HG02610 (cell line): Measurements from ENCODE around the gene TMEM117.

Experiments used
- ATAC-seq: cut with Tn5 transposase; IDR thresholded peaks from one replicate; pipeline ENCODE4 v1.9.1; 2021; ENCODE audit warnings: mild to moderate bottlenecking, moderate library complexity; ENCODE audit not compliant: unreplicated experiment

TMEM117 gene

DNA sequence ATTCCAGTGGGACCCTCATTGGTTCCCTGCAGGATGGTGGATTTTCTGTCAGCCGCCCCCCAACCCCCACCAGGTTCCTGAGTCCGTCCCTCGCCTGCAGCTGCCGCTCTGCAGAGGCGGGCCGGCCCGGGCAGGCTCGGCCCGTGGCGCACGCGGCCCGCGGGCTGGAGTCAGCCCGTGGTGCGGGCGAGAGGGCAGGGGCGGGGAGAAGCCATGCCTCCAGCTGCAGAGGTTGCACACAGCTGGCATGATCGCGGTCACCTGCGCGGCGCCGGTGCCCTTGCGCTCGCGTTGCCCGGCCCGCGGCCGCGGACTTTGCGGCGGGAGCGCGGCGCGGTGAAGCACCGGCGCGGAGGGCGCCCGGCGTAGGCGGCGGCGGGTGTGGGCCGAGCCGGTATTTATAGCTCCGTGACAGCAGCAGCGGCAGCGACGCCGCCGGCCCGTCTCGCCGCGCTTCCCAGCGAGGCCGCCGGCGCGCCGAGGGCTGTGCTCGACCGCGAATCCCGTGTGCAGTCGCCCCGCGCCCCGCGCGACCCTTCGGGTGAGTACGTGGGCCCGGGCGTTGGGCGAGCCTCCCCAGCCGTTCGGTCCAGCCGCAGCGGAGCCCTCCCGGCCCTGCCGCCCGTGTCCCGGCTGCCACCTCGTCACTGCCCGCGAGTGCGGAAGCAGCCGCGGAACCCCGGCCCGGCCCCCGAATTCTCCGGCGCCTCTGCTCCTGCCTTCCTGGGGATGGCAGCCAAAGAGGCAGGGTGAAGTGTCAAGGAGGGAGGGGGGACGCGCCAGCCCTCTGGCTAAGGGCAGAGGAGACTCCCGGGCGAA, at the start of gene TMEM117:
TSS of gene TMEM117 (plus strand) at position 426 of the 819 bp plus-strand sequence.
- peak; percentile 71 for ATAC-seq

DNA sequence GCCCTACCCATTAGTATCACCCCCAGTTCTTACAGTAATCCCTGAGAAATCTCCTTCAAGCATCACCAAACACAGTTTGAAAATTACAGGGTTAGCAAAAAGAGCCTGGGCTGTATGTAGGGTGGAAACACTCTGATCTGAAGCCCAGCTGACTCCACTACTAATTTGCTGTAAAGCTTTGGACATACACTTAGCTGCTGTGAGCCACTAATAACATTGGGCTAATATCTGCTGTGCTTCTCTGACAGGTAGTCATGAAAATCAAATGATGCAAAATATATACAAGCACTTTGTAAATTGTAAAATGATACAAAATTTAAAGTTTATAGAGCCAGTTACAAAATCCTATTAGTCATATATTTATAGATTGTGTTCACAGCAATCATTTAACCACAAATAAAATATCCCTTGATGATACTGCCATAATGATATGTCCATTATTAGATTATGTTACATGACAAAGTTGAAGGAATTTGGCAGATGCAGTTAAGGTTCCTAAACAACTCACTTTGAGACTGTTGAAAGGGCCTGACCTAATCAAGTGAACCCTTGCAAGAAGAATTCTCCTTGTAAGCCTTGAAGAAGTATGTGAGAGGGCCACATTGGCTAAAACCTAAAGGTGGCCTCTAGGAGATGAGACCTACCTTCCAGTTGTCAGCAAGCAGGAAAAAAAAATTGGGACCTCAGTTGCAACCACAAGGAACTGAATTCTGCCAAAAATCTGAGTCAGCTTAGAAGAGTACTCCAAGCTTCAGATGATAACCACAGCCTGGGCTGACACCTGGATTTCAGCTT, 48.8 kb upstream of the TMEM117 start:
- no peak for ATAC-seq

DNA sequence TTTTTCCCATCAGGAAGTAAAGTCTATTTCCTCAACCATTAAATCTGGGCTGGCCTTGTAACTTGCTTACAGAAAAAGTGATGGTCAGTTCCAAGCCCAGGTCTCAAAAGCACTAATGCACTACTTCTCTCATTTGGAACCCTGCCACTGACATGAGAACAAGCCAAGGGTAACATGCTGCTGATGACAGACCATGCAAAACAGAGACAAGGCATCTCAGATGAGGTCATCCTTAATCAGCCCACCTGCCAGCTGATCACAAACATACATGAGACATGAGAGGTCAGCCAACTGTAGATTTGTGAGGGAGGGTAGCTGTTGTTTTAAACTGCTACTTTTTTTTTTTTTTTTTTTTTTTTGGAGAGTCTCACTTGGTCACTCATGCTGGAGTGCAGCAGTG, 45.9 kb upstream of the TMEM117 start:
- ATAC-seq: no peak

DNA sequence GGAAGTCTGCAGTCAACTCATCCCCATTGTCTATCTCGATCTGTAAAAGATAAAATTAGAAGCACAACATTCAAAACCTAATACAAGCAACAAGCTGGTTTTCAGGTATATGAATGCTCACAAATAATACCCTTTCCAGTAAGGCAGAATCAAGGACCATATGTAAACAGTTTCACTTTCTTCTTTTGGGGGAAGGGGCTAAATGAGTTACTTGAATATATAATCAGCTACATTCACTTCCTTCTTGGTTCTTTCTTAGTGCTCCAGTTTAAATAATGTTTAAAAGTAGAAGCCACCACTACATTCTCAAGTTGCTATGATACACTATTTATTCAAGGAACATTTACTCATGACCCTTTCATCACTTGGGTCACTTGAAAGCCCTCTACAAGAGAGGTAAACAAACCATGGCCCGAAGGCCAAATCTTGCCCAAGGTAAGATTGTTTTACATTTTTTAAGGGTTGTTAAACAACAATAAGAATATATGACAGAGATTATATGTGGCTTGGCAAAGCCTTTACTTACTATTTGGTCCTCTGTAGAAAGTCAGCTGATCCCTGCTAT, 40.1 kb upstream of the TMEM117 start:
- ATAC-seq: no peak

DNA sequence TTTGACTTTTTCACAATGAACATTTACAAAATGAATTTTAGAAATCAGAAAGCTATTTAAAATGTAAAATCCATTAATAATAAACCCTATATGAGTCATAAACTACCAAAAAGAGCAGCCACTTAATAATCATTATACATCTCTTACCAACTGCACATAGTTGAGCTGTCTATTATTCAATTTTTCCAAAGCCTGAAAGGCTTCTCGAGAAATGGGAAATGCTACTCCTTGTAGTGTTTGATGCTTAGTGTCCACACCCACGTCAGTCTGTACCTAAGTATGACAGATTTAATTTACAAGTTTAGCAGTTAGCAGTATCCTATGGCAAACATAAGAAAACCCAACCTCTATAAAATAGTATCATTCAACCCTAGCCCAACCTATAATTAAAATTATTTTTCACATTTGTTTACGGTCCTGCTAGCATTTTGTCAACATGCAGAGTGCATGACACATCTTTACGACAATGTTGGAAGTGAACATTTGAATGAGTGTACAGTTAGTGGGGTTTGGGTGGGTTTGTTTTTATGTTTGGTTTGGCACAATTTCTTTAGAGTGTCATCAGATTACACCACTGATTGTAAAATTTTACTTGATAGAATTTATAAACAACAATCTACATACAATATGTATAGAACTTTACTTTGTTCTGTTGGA, 38.2 kb upstream of the TMEM117 start:
- no peak for ATAC-seq

DNA sequence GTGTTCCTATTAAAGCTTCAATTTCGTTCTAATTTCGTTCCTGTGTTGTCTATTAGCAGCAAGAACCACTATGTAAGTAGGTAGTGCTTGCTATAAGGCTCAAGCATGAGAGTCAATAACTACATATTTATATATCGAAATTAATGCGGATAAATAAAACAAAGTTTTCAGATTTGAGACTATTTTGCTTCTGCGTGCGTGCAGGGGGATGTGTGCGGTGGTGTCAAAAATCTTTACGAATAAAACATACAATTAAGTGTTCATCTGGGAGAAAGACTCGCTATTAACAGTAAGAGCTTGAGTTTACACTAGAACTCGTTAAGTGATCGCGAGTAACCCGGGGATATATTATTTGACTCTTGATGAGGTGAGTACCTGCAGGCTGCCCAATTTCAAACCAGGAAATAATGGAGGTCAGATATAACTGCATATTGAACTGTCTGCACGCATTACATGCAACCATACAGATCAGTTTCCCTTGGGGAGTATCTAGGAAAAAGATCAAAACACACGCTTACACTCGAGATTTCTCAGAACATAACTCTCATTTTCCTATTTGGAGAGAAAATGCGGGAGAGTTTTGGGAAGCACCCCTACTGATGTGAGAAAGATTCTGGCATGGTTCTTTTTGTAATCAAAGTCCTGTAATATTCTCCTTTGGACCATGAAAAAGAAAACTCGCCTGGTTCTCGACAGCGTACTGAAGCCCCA, 30.6 kb upstream of the TMEM117 start:
- ATAC-seq: no peak

DNA sequence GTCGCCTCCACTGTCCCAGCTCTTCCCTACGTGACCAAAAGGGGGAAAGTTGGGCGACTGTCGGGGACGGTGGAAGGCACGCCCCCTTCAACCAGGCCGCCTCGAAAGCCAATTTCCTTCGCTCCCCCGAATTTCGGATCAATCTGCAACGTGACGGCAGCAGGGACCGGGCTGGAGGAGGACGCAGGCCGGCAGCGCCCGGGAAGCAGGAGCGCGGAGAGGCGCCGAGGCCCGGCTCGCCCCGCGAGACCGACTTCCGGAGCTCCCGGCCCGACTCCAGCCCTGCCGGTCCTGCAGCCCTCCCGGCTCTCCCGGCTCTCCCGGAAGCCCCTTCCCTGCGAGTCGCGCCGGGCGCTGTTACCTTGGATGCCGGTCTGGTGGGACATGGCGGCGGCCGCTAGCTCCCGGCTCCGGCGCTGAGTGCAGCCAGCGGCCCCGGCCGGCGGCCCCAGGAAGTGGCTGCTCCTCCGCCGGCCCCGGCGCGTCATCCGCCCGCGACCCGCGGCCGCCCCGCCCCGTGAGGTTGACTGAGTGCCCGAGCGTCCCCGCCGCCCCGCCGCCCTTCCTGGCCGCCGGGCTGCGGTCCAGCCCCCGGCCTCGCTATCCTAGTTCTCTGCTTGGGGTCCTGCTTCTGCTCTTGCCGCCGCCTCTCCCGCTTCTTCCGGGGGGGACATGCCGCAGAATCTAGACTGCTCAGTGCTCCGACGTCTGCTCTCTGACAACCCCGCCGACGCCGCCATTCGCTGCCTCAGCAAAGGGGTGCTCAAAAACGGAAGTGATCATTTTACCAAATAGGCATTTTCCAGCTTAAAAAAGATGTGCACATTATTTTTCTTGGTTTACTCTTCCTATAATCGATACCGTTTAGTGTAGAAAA, 29.8 kb upstream of the TMEM117 start, which contains the start of gene TWF1:
TSS of gene TWF1 (minus strand) at position 458 of the 877 bp plus-strand sequence. CDS start at position 386, 72 bp downstream.
- peak; percentile 97 for ATAC-seq

DNA sequence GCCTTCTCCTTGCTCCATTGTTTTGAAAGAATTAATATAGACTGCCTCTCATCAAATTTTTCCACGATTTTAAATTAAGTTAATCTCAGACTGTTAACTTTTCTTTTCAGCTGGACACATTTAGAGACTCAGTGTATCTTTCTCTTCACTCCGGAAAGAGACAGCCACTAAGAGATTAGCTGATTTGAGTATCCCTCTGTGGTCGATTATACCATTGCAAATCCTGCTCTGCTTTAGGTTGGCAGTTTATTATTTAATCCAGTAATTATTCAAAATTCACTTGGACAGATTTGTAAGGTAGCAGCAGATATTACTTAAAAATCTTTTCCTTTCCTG, 29.2 kb upstream of the TMEM117 start:
- ATAC-seq: no peak

DNA sequence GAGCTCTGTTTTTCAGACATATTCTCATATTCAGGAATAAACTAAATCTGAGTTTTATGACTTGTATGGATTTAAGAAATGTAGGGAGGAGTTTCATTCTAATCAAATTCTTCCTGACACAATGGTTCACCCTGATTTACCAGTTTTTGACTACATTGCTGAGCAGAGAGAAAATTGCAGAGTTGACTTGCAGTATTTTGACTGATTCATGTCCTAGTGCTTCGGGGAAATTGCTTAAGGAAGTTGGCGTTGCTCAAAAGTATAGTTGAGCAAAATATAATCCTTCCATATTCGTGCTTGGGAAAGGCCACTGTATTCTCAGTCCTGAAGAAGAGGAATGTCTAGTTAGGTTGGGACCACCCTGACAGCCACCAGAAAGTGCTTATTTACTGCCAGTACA, 28.5 kb upstream of the TMEM117 start:
- no peak for ATAC-seq

DNA sequence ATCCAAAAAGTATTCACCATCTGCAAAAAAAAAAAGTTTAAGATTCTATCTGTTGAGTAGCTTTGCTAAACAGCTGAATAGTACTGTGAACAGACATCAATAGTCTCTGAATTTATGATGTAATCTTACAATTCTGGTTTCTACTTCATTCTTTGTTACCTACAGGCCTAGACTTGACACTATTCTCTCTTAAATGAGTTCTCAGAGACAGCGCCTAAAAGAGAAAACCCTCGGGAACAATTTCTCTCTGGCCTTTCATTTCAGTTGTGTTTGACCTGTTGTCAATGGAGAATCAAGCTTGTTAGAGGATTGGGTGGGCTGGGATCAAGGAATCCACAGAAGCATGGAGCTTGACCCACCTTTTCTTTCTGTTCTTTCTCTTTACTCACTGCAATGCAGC, 23.8 kb upstream of the TMEM117 start:
- ATAC-seq: no peak

DNA sequence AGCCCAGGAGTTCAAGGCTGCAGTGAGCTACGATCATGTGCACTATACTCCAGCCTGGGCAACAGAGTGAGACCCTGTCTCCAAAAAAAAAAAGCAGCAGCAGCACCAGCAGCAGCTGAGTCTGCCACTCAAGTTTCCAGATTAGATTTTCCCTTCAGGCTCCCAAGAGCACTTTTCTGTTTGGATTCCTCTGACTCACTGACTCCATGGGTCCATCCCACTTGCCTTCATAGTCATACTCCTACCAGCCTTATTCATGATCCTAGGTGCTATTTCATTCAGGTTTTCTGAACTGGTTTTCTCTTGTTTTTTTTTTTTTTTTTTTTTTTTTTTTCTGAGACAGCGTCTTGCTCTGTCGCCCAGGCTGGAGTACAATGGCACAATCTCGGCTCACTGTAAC, 23.0 kb upstream of the TMEM117 start:
- ATAC-seq: no peak

DNA sequence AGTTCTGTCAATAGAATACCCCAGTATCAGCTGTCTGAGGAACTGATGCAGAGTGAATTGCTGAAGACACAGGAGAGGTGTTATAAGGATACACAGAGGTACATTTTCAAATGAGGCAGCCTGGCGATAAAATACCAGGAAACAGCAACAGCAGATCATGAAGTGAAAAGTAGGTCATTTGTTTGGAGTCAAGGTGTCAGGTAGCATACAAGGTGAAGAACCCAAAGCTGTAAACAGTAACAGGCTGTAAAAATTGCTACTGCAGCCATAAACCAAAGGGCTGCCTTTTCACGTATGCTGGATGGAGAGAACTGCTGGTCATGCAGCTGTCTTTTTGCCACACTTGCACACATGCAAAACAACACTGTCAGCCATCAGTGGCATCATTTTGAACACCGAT, 20.5 kb upstream of the TMEM117 start:
- ATAC-seq: no peak

DNA sequence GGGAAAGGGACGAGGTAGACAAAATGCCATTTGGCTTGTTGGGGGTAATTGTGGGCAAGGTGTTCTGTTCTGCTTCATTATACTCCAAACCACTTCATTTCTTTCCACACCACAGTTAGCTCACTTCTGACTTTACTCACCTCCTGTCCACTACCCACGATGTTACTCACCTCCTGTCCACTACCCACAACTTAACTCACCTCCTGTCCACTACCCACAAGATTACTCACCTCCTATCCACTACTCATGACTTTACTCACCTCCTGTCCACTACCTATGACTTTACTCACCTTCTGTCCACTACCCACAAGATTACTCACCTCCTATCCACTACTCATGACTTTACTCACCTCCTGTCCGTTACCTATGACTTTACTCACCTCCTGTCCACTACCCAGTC, 19.7 kb upstream of the TMEM117 start:
- no peak for ATAC-seq

DNA sequence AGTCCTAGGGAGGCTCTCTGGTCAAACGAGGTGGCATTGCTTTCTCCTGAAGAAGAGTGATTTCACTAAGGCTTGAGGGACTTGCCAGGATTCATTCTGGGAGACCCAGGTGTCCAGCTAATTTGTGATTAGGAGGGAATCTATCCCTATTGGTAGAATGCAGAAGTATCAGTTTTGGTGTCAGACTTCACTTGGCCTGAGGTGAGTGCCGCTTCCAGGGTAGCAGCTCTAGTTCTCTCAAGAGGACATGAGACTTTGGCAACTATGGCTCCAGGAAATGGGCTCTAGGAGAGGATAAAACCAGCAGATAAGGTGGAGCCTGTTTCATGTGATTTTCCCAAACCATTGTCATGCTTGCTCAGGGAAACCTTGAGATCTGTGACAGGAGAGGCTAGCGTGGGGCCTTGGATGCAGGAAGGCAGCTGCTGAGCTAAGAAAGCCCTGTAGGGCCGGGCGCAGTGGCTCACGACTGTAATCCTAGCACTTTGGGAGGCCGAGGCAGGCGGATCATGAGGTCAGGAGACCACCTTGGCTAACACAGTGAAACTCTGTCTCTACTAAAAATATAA, 11.6 kb upstream of the TMEM117 start:
- ATAC-seq: no peak

DNA sequence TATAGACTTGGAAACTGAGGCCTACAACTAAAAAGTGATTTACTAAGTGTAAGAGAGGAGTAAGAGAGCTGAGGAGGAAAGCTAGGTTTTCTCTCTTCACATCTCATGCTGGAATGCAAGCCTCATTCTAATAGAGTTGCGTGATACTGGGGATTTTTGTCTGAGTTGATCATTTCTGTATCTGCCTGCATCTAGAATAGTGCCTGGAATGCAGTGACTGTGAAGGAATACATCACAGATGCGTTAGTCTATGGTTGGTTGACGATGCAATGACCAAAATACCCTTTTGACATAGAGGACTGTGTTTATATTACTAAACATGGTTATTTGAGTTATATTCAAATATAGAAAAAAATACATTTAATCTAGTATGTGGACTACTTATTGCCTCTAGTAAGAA, 9.2 kb upstream of the TMEM117 start:
- no peak for ATAC-seq

DNA sequence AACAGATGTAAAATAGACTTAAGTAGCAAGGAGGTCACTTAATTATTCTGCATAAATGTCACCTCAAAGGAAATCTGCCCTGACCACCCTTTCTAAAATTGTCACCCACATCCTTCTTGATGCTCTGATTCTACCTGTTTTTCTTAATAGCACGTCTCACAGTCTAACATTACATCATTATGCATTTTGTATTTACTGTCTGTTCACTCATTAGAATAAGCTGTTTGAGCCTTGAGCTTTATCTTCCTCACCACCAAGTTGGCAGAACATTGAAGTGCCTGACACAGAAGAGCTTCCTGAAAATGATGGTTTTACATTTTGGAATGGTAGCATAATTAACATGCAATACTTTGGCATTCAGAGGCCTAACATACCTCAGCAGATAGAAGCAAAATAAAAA, 8.8 kb upstream of the TMEM117 start:
- no peak for ATAC-seq

DNA sequence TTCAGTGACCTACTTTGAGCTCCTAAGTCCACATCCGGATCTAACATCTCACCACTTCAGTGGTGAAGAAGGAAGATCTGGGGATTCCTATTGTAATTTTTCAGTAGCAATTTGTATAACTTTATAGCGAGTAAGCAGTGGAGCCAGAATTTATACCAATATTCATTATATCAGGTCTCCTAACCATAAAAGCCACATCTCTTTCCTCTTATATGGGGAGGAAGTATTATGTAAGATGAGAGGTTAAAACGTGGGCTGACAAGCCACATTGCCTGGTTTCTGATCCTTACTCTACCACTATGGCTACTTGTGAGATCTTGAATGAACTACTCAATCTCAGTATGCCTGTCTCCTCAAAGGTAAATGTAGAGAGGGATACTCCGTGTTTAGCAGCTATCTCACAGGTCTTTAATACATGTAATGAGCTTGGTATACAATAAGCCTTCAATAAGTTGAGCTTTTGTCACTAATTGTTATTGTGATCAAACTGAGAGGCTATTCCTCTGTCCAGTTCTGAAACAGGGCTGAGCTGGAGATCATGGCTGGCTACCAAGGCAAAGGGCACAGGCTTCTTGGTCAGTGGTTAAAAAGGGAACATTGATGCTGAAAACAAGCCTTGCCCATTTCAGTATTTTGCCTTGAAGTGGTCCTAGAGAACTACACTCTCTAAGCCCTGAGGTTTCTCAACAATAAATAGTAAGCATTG, 3.3 kb upstream of the TMEM117 start:
- ATAC-seq: peak; percentile 22

DNA sequence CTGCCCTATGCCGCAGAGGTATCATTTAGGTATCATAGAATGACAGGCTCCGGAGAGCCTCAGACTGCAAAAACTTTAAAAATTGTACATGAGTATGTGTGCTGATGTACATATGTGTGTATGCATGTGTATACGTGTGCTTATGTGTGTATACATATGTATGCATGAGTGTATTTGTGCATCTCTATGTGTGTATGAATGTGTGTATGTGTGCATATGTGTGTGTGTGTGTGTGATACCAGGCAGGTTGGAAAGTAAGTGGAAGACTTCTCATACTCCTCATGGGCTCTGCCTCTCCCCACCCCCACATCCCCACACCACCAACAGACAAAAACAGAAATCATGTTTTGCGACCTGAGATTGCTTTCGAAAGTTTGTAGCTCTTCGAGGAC, 621 bp upstream of the TMEM117 start:
- ATAC-seq: peak; percentile 3

DNA sequence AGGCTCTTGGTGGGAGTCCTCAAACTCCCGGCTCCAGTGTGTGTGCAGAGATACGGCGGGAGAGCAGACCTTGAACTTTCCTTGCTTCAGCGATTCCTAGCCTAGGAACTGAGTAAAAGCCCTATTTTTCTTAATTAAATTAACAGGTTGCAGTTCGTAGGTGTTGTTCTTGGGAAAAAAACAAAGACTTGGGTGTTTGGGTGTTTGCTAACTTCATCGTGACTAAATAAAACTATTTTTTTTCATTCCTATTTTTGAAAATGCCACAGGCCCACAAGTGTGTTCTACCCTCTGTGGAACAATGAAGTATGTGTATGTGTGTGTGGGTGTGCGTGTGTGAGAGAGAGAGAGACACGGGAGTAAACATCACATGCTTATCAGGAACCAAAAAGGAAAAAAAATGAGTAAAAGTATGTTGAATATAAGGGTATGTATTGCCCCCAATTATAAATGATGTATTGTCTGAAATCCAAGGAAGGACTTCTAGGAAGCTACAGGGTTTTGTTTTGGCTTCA, 651 bp downstream of the TMEM117 start:
- peak; percentile 24 for ATAC-seq
